H7 (cell line): Measurements from ENCODE around the gene SLC7A11. TPM values are rescaled to one million over a fixed set of nuclear protein-coding genes. Genes with fewer than 3 reads are reported as not detected.

Experiments used
- DNase-seq: peaks from one replicate; pipeline ENCODE4 v3.0.0; 2012
- H3K27me3 ChIP-seq: 2 replicates; pipeline ENCODE4 v1.6.0; 2011; ENCODE audit warnings: mild to moderate bottlenecking, low read length; ENCODE audit not compliant: control insufficient read depth, insufficient read depth
- H3K36me3 ChIP-seq: replicated peaks from 2 replicates; pipeline ENCODE4 v1.5.1; 2011; ENCODE audit warnings: low read length; ENCODE audit not compliant: control insufficient read depth, insufficient read depth
- H3K4me3 ChIP-seq: 2 replicates; pipeline ENCODE4 v1.5.1; 2011; ENCODE audit warnings: low read depth, mild to moderate bottlenecking, control low read depth, low read length, moderate library complexity; ENCODE audit not compliant: insufficient read depth
- total RNA-seq: library from RNA; depleted of rRNA; stranded (reverse); fragments of >200 nt; shearing (Covaris generic); gene quantifications from 2 replicates; pipeline ENCODE4 v1.2.3, GENCODE V29; 2014

The SLC7A11 gene
- total RNA-seq, 1 experiment from 2014 or later: 10.2 TPM

GRCh38 chr4:138182838-138183426, 59.2 kb downstream of the SLC7A11 start:
- no peak overlapping the region for H3K4me3 ChIP-seq
- peaks cover 5% of the 10 kb centered on the region for H3K36me3 ChIP-seq
- H3K27me3 ChIP-seq: no peaks in the 10 kb centered on the region
- DNase-seq: no peak

- H3K27me3 ChIP-seq: no peaks in the 10 kb centered on the region
- DNase-seq: no peak
- peaks cover 5% of the 10 kb centered on the region for H3K36me3 ChIP-seq
- H3K4me3 ChIP-seq: no peak overlapping the region
Observed at GRCh38 chr4:138181287-138181686, 60.9 kb downstream of the SLC7A11 start.

- H3K36me3 ChIP-seq: peaks cover 6% of the 10 kb centered on the region
Observed at GRCh38 chr4:138178566-138178965, 63.6 kb downstream of the SLC7A11 start.

GRCh38 chr4:138177278-138177968, 64.7 kb downstream of the SLC7A11 start:
- no peak for DNase-seq
- no peaks in the 10 kb centered on the region for H3K27me3 ChIP-seq
- peaks cover 6% of the 10 kb centered on the region for H3K36me3 ChIP-seq
- no peak overlapping the region for H3K4me3 ChIP-seq

More at GRCh38 chr4:138178566-138178965, 63.6 kb downstream of the SLC7A11 start:
- Histone ChIP-seq H3K4me3 (no peak overlapping the region), H3K27me3 (no peaks in the 10 kb centered on the region)
- DNase-seq: no peak

- H3K27me3 ChIP-seq: no peaks in the 10 kb centered on the region
- no peak overlapping the region for H3K4me3 ChIP-seq
- peaks cover 6% of the 10 kb centered on the region for H3K36me3 ChIP-seq
- DNase-seq: no peak
Observed at GRCh38 chr4:138174981-138175794, 67.0 kb downstream of the SLC7A11 start.

DNA sequence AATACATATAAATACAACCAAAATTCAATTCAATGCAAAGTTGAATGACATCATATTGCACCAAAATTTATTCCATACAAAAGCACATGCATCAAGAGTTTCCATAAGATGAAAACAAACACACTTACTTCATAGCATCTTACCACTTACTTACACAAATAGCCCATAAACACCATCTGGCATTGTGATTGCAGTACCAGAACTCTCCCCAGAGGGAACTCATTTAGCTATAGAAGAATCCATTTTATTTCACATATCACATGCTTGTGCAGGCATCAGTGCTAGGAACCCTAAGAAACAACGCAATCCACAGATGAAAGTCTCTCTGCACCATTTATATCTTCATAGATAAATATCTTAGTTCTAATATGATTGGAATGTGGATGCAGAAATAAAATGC, 77.9 kb downstream of the SLC7A11 start:
- Histone ChIP-seq H3K4me3 (no peak overlapping the region), H3K36me3 (no peaks in the 10 kb centered on the region), H3K27me3 (no peaks in the 10 kb centered on the region)
- no peak for DNase-seq

- Histone ChIP-seq H3K27me3 (no peaks in the 10 kb centered on the region), H3K36me3 (no peaks in the 10 kb centered on the region), H3K4me3 (no peak overlapping the region)
- DNase-seq: no peak
Observed at GRCh38 chr4:138163171-138163570, 79.0 kb downstream of the SLC7A11 start.

GRCh38 chr4:138162259-138162658, 79.9 kb downstream of the SLC7A11 start:
- no peaks in the 10 kb centered on the region for H3K36me3 ChIP-seq

GRCh38 chr4:138161351-138161750, 80.8 kb downstream of the SLC7A11 start:
- no peak for DNase-seq
- Histone ChIP-seq H3K36me3 (no peaks in the 10 kb centered on the region), H3K4me3 (no peak overlapping the region), H3K27me3 (no peaks in the 10 kb centered on the region)

More at GRCh38 chr4:138162259-138162658, 79.9 kb downstream of the SLC7A11 start:
- Histone ChIP-seq H3K4me3 (no peak overlapping the region), H3K27me3 (no peaks in the 10 kb centered on the region)
- DNase-seq: no peak

DNA sequence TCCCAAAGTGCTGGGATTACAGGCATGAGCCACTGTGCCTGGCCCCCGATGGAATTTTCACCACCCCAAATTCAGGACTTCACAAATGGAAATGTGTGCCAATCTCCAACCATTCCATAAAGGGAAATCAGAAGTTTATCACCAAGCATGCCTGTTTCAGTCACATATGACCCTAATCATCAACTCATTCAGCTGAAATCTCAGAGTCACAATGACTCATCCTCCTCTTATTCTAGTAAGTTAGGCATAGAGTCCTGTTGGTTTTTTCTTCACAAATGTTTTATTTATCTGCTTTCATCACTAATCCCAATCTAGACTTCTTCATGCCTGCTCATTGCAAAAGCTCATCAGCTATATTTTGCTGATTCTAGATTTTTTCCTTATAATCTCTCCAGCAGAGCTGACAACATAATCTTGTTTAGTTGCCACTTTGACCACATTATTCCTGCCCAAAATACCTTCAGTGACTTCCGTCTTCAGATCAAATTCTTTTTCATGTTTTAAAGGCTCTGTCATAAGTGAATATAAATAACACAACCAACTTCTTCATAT, 83.3 kb downstream of the SLC7A11 start:
- Histone ChIP-seq H3K4me3 (no peak overlapping the region), H3K27me3 (no peaks in the 10 kb centered on the region), H3K36me3 (no peaks in the 10 kb centered on the region)
- DNase-seq: no peak

- Histone ChIP-seq H3K4me3 (no peak overlapping the region), H3K27me3 (no peaks in the 10 kb centered on the region), H3K36me3 (no peaks in the 10 kb centered on the region)
- no peak for DNase-seq
Observed at GRCh38 chr4:138140879-138141278, 101.3 kb downstream of the SLC7A11 start.

GRCh38 chr4:138138774-138139173, 103.4 kb downstream of the SLC7A11 start:
- no peaks in the 10 kb centered on the region for H3K36me3 ChIP-seq
- DNase-seq: no peak
- no peaks in the 10 kb centered on the region for H3K27me3 ChIP-seq
- H3K4me3 ChIP-seq: no peak overlapping the region

DNA sequence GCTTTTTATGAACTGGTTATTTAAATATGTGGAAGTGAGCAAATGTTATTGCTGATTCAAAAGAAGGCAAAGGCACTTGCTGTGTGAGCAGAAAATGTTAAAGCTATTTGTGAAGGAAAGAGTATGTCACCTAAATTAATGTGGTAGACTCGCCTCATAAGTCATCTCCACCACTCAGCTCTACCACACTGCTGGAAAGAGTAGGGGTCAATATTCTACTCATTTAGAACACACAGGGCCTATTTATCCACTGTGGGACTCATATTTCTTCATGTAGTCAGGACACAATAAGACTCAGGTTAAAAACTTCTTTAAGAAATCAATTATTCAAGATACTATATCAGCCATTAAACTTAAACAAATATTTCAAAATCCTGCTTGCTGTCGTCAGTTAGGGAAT, 106.5 kb downstream of the SLC7A11 start:
- H3K36me3 ChIP-seq: no peaks in the 10 kb centered on the region
- DNase-seq: no peak
- no peaks in the 10 kb centered on the region for H3K27me3 ChIP-seq
- H3K4me3 ChIP-seq: no peak overlapping the region

DNA sequence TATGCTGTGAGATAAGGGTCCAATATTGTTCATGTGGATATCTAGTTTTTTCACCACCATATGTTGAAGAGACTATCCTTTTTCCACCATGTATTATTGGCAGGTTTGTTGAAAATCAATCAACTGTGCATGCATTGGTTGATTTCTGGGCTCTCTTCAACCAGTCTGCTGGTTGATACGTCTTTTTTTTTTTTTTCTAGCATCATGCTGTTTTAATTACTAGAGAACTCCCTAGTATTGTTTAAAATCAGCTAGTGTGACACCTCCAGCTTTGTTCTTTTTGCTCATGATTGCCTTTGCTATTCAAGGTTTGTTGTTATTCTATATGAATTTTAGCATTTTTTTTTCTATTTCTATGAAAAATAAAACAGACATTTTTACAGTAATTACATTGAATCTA, 123.9 kb downstream of the SLC7A11 start:
- no peaks in the 10 kb centered on the region for H3K36me3 ChIP-seq
- no peak for DNase-seq
- no peak overlapping the region for H3K4me3 ChIP-seq
- no peaks in the 10 kb centered on the region for H3K27me3 ChIP-seq

DNA sequence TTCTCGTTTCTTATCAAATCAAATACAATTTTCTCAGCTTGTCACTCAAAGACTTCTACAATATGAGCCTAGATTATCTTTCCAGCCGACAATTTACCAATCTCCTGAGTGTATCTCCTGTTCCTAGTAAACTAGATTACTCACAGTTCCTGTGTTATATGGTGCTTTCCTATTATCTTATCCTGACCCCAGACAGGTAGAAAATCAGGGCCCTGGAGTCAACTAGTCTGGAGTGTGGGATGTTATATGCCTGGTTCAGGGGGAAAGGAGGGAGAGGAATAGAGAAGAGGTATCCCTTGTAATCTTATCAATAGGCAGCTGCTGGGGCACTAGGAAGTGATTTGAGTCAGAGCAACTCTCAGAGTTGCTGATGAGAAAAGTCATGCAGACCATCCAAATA, 127.1 kb downstream of the SLC7A11 start:
- H3K4me3 ChIP-seq: no peak overlapping the region
- DNase-seq: no peak
- H3K36me3 ChIP-seq: no peaks in the 10 kb centered on the region
- no peaks in the 10 kb centered on the region for H3K27me3 ChIP-seq
